Type B pancreatic cell (in vitro differentiated cells): ENCODE measurements around the gene GPR17. TPM values are rescaled to one million over a fixed set of nuclear protein-coding genes. Genes with fewer than 3 reads are reported as not detected.

Experiments used
- DNase-seq: peaks from one replicate; pipeline ENCODE4 v3.0.0; 2021; ENCODE audit warnings: mixed read lengths; ENCODE audit not compliant: unreplicated experiment; ENCODE audit errors: extremely low spot score
- H3K27ac Mint-ChIP-seq: 2 replicates; pipeline ENCODE4 v1.8.0; 2021; ENCODE audit warnings: mild to moderate bottlenecking, mixed read lengths
- H3K27me3 Mint-ChIP-seq: 2 replicates; pipeline ENCODE4 v1.8.0; 2021; ENCODE audit warnings: mixed read lengths
- H3K36me3 Mint-ChIP-seq: 2 replicates; pipeline ENCODE4 v1.8.0; 2021; ENCODE audit warnings: mixed read lengths
- H3K4me1 Mint-ChIP-seq: one replicate; pipeline ENCODE4 v1.8.0; 2021; ENCODE audit warnings: mixed read lengths; ENCODE audit not compliant: unreplicated experiment
- H3K4me3 Mint-ChIP-seq: 2 replicates; pipeline ENCODE4 v1.8.0; 2021; ENCODE audit warnings: mild to moderate bottlenecking, mixed read lengths
- H3K9me3 Mint-ChIP-seq: 2 replicates; pipeline ENCODE4 v1.8.0; 2021; ENCODE audit warnings: mixed read lengths
- CTCF ChIP-seq: fragments of 200-600 bp; sonication (generic); conservative IDR thresholded peaks from 2 replicates; pipeline ENCODE4 v1.5.0; 2021; ENCODE audit warnings: antibody characterized with exemption, mild to moderate bottlenecking
- total RNA-seq: library from RNA; stranded (reverse); gene quantifications from 2 replicates; pipeline ENCODE4 v1.2.1, GENCODE V29; 2021; ENCODE audit warnings: low replicate concordance

Gene GPR17
- total RNA-seq, 1 donor from 2014 or later = 0.19 TPM

DNA sequence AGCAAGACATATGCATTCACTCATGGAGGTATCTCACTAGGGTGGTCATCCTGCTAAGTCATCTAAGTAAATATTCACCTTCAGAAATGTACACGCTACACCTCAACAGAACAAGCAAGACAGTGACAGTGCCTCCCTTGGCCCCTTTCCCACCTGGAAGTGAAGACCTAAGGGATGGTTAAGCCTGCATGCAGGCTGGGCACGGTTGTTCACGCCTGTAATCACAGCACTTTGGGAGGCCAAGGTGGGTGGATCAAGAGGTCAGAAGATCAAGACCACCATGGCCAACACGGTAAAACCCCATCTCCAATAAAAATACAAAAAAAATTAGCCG, 25.0 kb downstream of the GPR17 start:
- Mint-ChIP-seq H3K27ac (no peak overlapping the region), H3K27me3 (peaks cover 71% of the 10 kb centered on the region), H3K4me3 (no peak overlapping the region), H3K36me3 (no peaks in the 10 kb centered on the region), H3K4me1 (peaks cover 4% of the 10 kb centered on the region), H3K9me3 (no peaks in the 10 kb centered on the region)
- no peak for TF ChIP-seq CTCF
- no peak for DNase-seq

GRCh38 chr2:127671557-127672302, 25.8 kb downstream of the GPR17 start:
- Mint-ChIP-seq H3K9me3 (no peaks in the 10 kb centered on the region), H3K27me3 (peaks cover 71% of the 10 kb centered on the region), H3K4me3 (no peak overlapping the region), H3K36me3 (no peaks in the 10 kb centered on the region), H3K27ac (no peak overlapping the region), H3K4me1 (peaks cover 6% of the 10 kb centered on the region)
- TF ChIP-seq CTCF = no peak
- DNase-seq = no peak

DNA sequence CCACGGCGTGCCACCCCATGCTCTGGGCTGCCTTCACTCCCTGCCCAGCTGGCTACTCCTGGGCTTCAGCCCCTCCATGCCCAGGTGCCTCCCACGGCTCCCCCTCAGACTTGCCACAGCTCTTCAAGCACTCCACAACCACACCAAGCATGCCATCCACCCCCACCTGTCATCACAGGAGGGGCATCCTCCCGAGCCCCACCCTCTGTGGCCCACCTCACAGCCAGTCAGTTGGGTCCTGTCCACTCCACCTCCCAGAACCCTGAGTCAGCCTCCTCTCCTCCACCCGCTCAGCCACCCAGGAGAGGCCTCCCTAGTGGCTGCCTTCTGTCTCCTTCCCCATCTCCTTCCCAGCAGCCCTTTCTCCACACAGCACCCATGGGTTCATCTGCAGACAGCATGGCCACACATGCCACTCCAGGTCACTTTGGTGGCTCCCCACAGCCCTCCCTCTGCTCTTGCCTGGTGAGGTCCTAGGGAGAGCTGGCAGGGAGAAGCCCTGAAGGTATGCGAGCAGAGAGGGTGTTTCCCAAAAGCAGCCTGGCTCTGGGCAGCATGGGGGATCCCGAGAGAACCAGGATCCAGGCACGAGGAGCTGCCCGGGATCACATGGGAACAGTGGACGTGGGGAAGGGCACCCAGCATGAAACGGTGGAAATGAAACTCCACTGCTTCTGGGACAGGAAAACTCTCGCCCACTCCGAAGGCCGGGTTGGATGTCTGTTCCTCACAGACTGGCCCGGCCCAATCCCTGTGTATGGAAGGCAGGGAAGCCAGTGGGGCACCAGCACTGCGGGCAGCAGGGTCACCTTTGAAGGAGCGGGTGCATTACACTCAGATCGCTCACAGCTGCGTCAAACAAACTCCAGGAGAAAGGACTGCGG, 26.6 kb downstream of the GPR17 start:
- peaks cover 6% of the 10 kb centered on the region for H3K4me1 Mint-ChIP-seq
- DNase-seq = no peak
- H3K27me3 Mint-ChIP-seq = peaks cover 71% of the 10 kb centered on the region
- H3K36me3 Mint-ChIP-seq = no peaks in the 10 kb centered on the region
- H3K9me3 Mint-ChIP-seq = no peaks in the 10 kb centered on the region
- no peak for TF ChIP-seq CTCF
- peak overlapping the region; percentile 47 for H3K4me3 Mint-ChIP-seq
- H3K27ac Mint-ChIP-seq = no peak overlapping the region

DNA sequence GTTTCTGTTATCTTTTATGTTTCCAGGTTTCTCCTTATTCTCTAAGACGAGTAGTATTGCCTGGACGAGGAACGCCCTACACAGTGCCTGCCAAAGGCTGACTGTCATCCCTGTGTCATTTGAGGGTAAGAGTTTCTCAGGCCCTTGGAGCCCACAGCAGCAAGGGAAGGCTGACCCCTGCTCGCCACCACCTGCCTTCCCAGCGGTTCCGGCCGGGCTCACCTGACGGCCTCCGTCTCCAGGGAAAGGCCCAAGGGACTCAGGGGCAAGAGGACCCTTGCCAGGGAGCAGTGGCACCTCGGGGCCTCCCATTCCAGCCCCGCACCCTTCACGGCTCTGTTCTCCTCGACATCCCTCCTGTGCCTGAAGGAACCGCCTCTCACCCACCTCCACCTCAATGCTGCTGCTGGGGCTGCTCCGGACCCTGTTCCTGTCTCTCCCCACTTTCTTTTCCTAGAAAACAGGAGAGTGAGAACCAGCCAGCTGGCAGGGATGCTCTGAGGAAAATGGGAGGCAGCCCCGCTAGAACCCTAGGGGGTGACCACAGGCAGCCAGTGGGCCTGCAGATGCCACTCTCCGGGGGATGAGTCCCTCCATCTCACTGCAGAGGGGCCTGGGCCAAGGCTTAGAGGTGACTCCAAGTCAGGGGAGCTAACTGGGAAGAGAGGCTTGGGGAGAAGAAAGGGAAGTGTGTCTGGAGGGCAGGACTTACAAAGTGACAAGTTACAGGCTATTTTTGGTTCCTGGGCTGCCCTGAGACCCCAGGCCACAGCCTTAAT, 27.5 kb downstream of the GPR17 start:
- TF ChIP-seq CTCF = no peak
- Mint-ChIP-seq H3K27me3 (peaks cover 79% of the 10 kb centered on the region), H3K27ac (peak overlapping the region; percentile 55), H3K36me3 (no peaks in the 10 kb centered on the region), H3K4me1 (peaks cover 6% of the 10 kb centered on the region), H3K9me3 (no peaks in the 10 kb centered on the region), H3K4me3 (peak overlapping the region; percentile 90)
- DNase-seq = no peak

GRCh38 chr2:127674241-127675209, 28.6 kb downstream of the GPR17 start:
- Mint-ChIP-seq H3K36me3 (no peaks in the 10 kb centered on the region), H3K4me1 (peaks cover 6% of the 10 kb centered on the region), H3K27ac (peak overlapping the region; percentile 93), H3K27me3 (peaks cover 79% of the 10 kb centered on the region), H3K9me3 (no peaks in the 10 kb centered on the region), H3K4me3 (peak overlapping the region; percentile 90)
- no peak for TF ChIP-seq CTCF
- no peak for DNase-seq
